ENCODE results near the gene USP2.
A peak's percentile ranks its signal among the peaks of the same experiment; 100 is the strongest.

The USP2 gene

GRCh38 chr11:119381181-119381988, at the start of gene USP2:
Gene USP2, minus strand, starts transcription at chr11:119381690. Its CDS starts 8,210 bp downstream, at chr11:119373480.
- peak; percentile 92 for DNase-seq (ENCODE audit: low read depth in 2 of 2, low spot score in 1 of 2)

- DNase-seq (ENCODE audit: low read depth in 2 of 2, low spot score in 1 of 2): no peak
Observed at GRCh38 chr11:119427279-119427678, 45.8 kb upstream of the USP2 start.

- no peak for DNase-seq (ENCODE audit: low read depth in 2 of 2, low spot score in 1 of 2)
Observed at GRCh38 chr11:119426142-119426541, 44.7 kb upstream of the USP2 start.

- DNase-seq (ENCODE audit: low read depth in 2 of 2, low spot score in 1 of 2): no peak
Observed at GRCh38 chr11:119424775-119425174, 43.3 kb upstream of the USP2 start.

GRCh38 chr11:119424276-119424675, 42.8 kb upstream of the USP2 start:
- no peak for DNase-seq (ENCODE audit: low read depth in 2 of 2, low spot score in 1 of 2)

- DNase-seq (ENCODE audit: low read depth in 2 of 2, low spot score in 1 of 2): no peak
Observed at GRCh38 chr11:119423509-119424254, 42.2 kb upstream of the USP2 start.

- no peak for DNase-seq (ENCODE audit: low read depth in 2 of 2, low spot score in 1 of 2)
Observed at GRCh38 chr11:119422809-119423508, 41.5 kb upstream of the USP2 start, which contains the start of gene THY1. Gene THY1, minus strand, starts transcription at chr11:119423172. Its CDS starts 2,267 bp downstream, at chr11:119420905.

- DNase-seq (ENCODE audit: low read depth in 2 of 2, low spot score in 1 of 2): no peak
Observed at GRCh38 chr11:119421941-119422808, 40.7 kb upstream of the USP2 start.

GRCh38 chr11:119421351-119421750, 39.9 kb upstream of the USP2 start:
- DNase-seq (ENCODE audit: low read depth in 2 of 2, low spot score in 1 of 2): no peak

- DNase-seq (ENCODE audit: low read depth in 2 of 2, low spot score in 1 of 2): no peak
Observed at GRCh38 chr11:119420631-119421030, 39.1 kb upstream of the USP2 start.

- DNase-seq (ENCODE audit: low read depth in 2 of 2, low spot score in 1 of 2): no peak
Observed at GRCh38 chr11:119419834-119420492, 38.5 kb upstream of the USP2 start.

- no peak for DNase-seq (ENCODE audit: low read depth in 2 of 2, low spot score in 1 of 2)
Observed at GRCh38 chr11:119419246-119419645, 37.8 kb upstream of the USP2 start.

GRCh38 chr11:119418759-119419158, 37.3 kb upstream of the USP2 start:
- DNase-seq (ENCODE audit: low read depth in 2 of 2, low spot score in 1 of 2): no peak

- no peak for DNase-seq (ENCODE audit: low read depth in 2 of 2, low spot score in 1 of 2)
Observed at GRCh38 chr11:119417726-119418540, 36.4 kb upstream of the USP2 start.

- DNase-seq (ENCODE audit: low read depth in 2 of 2, low spot score in 1 of 2): no peak
Observed at GRCh38 chr11:119416606-119417580, 35.4 kb upstream of the USP2 start.

GRCh38 chr11:119415966-119416365, 34.5 kb upstream of the USP2 start:
- DNase-seq (ENCODE audit: low read depth in 2 of 2, low spot score in 1 of 2): no peak

GRCh38 chr11:119415517-119415916, 34.0 kb upstream of the USP2 start:
- DNase-seq (ENCODE audit: low read depth in 2 of 2, low spot score in 1 of 2): no peak

GRCh38 chr11:119414734-119415133, 33.2 kb upstream of the USP2 start:
- no peak for DNase-seq (ENCODE audit: low read depth in 2 of 2, low spot score in 1 of 2)
